VCaP (cell line): ENCODE data around the gene DNAH8.

Source experiments
- H3K27ac ChIP-seq: fragments of 450-650 bp; 2 replicates; pipeline ENCODE4 v1.5.1; 2017
- CTCF ChIP-seq: fragments of 450-650 bp; conservative IDR thresholded peaks from 2 replicates; pipeline ENCODE4 v1.5.1; 2017; ENCODE audit warnings: mild to moderate bottlenecking, moderate library complexity

DNAH8 gene

GRCh38 chr6:39026175-39026574 is 311.1 kb downstream of the DNAH8 start:
- no peak for TF ChIP-seq CTCF
- no peak overlapping the region for H3K27ac ChIP-seq

GRCh38 chr6:39029156-39030011 is 314.3 kb downstream of the DNAH8 start:
- peak; percentile 43 for TF ChIP-seq CTCF
- H3K27ac ChIP-seq: no peak overlapping the region

DNA sequence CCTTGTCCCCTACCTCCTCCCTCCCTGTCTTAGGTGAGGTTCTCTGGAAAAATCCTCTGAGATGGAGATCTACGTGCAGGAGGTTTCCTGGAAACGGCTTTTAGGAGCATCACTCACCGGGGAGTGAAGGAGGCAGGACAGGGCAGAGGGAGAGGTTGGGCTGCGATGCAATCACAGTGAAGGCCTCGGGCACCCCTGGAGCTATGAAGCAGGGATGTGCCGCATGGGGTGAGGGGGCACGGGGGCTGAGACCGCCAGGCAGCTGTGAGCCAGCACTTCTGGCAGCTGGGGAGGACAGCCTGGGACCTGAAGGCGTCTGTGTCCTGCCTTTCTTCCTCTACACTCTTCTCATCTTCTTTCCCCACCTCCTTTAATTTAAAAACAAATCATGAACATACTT is 320.6 kb downstream of the DNAH8 start:
- TF ChIP-seq CTCF: no peak
- no peak overlapping the region for H3K27ac ChIP-seq

GRCh38 chr6:39037082-39037508 is 322.0 kb downstream of the DNAH8 start:
- TF ChIP-seq CTCF: no peak
- no peak overlapping the region for H3K27ac ChIP-seq

DNA sequence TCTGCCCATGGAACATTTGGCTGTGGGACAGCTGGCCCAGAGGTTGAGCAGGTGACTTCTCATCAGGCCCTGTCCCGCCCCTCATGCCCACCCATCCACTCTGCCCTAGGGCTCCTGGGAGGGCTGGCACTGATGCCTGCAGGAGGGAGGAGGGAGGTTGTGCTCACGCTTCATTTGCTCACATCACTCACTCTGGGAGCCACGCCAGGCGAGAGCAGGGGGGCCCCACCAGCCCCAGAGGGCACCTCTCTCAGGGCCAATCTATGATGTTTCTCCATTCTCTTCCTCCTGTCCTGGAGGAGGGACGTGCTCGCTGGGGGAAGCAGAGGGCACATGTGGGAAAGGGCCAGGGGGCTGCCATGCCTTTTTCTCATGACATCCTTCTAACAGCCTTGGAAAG is 322.6 kb downstream of the DNAH8 start:
- TF ChIP-seq CTCF: no peak
- no peak overlapping the region for H3K27ac ChIP-seq

GRCh38 chr6:39040080-39040673 is 325.1 kb downstream of the DNAH8 start:
- TF ChIP-seq CTCF: no peak
- no peak overlapping the region for H3K27ac ChIP-seq

- H3K27ac ChIP-seq: no peak overlapping the region
Measured at GRCh38 chr6:39041072-39041471, 326.0 kb downstream of the DNAH8 start.

More at GRCh38 chr6:39041072-39041471, 326.0 kb downstream of the DNAH8 start:
- no peak for TF ChIP-seq CTCF
